K562 (cell line): ENCODE results near the gene TXNRD2. TPM values are rescaled to one million over a fixed set of nuclear protein-coding genes. Genes with fewer than 3 reads are reported as not detected.

Source experiments
- CBFB ChIP-seq: sonication (generic); formaldehyde crosslinking; IDR thresholded peaks from 2 replicates; pipeline ENCODE4 v1.4.0; 2020; ENCODE audit warnings: mild to moderate bottlenecking, missing genetic modification reagents
- ETS2 ChIP-seq: IDR thresholded peaks from 2 replicates; pipeline ENCODE4 v1.6.1; 2016; ENCODE audit warnings: borderline replicate concordance, missing genetic modification characterization, mild to moderate bottlenecking, moderate library complexity, missing compliant biosample characterization; ENCODE audit not compliant: poor library complexity, severe bottlenecking
- HDAC6 ChIP-seq: IDR thresholded peaks from 2 replicates; pipeline ENCODE4 v1.6.1; 2012; ENCODE audit warnings: low read depth, mild to moderate bottlenecking, control low read depth, inconsistent platforms, low read length, moderate library complexity
- HLTF ChIP-seq: fragments of 450-650 bp; IDR thresholded peaks from 2 replicates; pipeline ENCODE4 v1.6.1; 2016
- IRF2 ChIP-seq: sonication (generic); formaldehyde crosslinking; IDR thresholded peaks from 2 replicates; pipeline ENCODE4 v1.8.1; 2022; ENCODE audit warnings: mild to moderate bottlenecking, missing genetic modification reagents
- MAFG ChIP-seq: fragments of 450-650 bp; conservative IDR thresholded peaks from 2 replicates; pipeline ENCODE4 v1.6.1; 2016; ENCODE audit warnings: missing genetic modification characterization, missing compliant biosample characterization
- MCM3 ChIP-seq: fragments of 450-650 bp; IDR thresholded peaks from 2 replicates; pipeline ENCODE4 v1.6.1; 2016
- PTTG1 ChIP-seq: fragments of 450-650 bp; IDR thresholded peaks from 2 replicates; pipeline ENCODE4 v1.6.1; 2016; ENCODE audit warnings: low read depth, mild to moderate bottlenecking, missing genetic modification characterization, missing compliant biosample characterization
- RBM22 ChIP-seq: fragments of 200-400 bp; formaldehyde crosslinking; IDR thresholded peaks from 2 replicates; pipeline ENCODE4 v1.6.1; 2018; ENCODE audit warnings: low read length, low read depth; ENCODE audit not compliant: poor library complexity, severe bottlenecking
- RBM39 ChIP-seq: fragments of 200-400 bp; formaldehyde crosslinking; optimal IDR thresholded peaks from 2 replicates; pipeline ENCODE3; 2018; ENCODE audit warnings: low read depth, low read length
- TOE1 ChIP-seq, 2 experiments: fragments of 450-650 bp in 1 of 2; sonication (generic) in 1 of 2; formaldehyde crosslinking in 1 of 2; IDR thresholded peaks; 2 replicates each; pipeline versions ENCODE4 v1.7.1 to v1.8.0; 2016 to 2022; ENCODE audit warnings: borderline replicate concordance in 2 of 2, mild to moderate bottlenecking in 2 of 2, antibody characterized with exemption in 1 of 2, inconsistent platforms in 1 of 2, low read depth in 1 of 2, missing genetic modification reagents in 1 of 2, moderate library complexity in 1 of 2
- ZBED1 ChIP-seq: IDR thresholded peaks from 2 replicates; pipeline ENCODE4 v1.6.1; 2014
- ZNF324 ChIP-seq: fragments of 250-450 bp; sonication (Bioruptor Pico); IDR thresholded peaks from 2 replicates; pipeline ENCODE4 v1.4.0; 2020; ENCODE audit warnings: mild to moderate bottlenecking
- ZNF77 ChIP-seq: fragments of 250-450 bp; sonication (Bioruptor Pico); IDR thresholded peaks from 2 replicates; pipeline ENCODE4 v1.5.0; 2020
- ZSCAN32 ChIP-seq: fragments of 450-650 bp; formaldehyde crosslinking; IDR thresholded peaks from 2 replicates; pipeline ENCODE4 v1.4.0; 2020; ENCODE audit warnings: mild to moderate bottlenecking, moderate library complexity
- polyA plus RNA-seq, 8 experiments: library from polyadenylated mRNA; depleted of rRNA in 4 of 8; stranded (reverse) in 5 of 8; unstranded in 3 of 8; fragments of >200 nt; fragmentation: Nextera tagmentation in 2 of 8; fragmentation: Illumina TruSeq in 1 of 8; extraction: Ambion mirVana in 2 of 8; extraction: Trizol in 1 of 8; gene quantifications; 2 replicates each; pipeline versions ENCODE4 v1.2.1 to v1.2.3, GENCODE V29; 2011 to 2014; ENCODE audit warnings: inconsistent platforms in 1 of 8, missing spikeins in 1 of 8
- total RNA-seq, 7 experiments: library from RNA; depleted of rRNA in 6 of 7; stranded (reverse); fragments of >200 nt in 6 of 7; fragmentation: Illumina TruSeq in 2 of 7; extraction: Trizol in 2 of 7; gene quantifications; 2 replicates each; pipeline versions ENCODE4 v1.2.1 to v1.2.3, GENCODE V29; 2011 to 2021; ENCODE audit warnings: low replicate concordance in 1 of 7
- TF ChIP-seq, protein P1 (sequence below): fragments of 250-450 bp; sonication (Bioruptor Pico); IDR thresholded peaks from 2 replicates; pipeline ENCODE4 v1.4.0; 2020
- TF ChIP-seq, protein P2 (sequence below): fragments of 450-650 bp; conservative IDR thresholded peaks from 2 replicates; pipeline ENCODE4 v1.6.1; 2016; ENCODE audit warnings: missing genetic modification characterization, low read depth, mild to moderate bottlenecking, missing compliant biosample characterization, moderate library complexity
- TF ChIP-seq, protein P3 (sequence below), 2 experiments: IDR thresholded peaks; 2 replicates each; pipeline ENCODE4 v1.6.1; 2011; ENCODE audit warnings: borderline replicate concordance in 1 of 2, control low read depth in 1 of 2, low read depth in 1 of 2, low read length in 1 of 2, mild to moderate bottlenecking in 1 of 2, mixed read lengths in 1 of 2, moderate library complexity in 1 of 2; ENCODE audit not compliant: insufficient read depth in 1 of 2, insufficient read length in 1 of 2, poor library complexity in 1 of 2, severe bottlenecking in 1 of 2; ENCODE audit errors: extremely low read depth in 1 of 2

The TXNRD2 gene
- total and polyA plus RNA-seq, 9 of the 15 experiments (the other 6 are each of a cell fraction or from before 2014, with no cell fraction given): 3.3 to 80.2 (median 49.4) TPM

DNA sequence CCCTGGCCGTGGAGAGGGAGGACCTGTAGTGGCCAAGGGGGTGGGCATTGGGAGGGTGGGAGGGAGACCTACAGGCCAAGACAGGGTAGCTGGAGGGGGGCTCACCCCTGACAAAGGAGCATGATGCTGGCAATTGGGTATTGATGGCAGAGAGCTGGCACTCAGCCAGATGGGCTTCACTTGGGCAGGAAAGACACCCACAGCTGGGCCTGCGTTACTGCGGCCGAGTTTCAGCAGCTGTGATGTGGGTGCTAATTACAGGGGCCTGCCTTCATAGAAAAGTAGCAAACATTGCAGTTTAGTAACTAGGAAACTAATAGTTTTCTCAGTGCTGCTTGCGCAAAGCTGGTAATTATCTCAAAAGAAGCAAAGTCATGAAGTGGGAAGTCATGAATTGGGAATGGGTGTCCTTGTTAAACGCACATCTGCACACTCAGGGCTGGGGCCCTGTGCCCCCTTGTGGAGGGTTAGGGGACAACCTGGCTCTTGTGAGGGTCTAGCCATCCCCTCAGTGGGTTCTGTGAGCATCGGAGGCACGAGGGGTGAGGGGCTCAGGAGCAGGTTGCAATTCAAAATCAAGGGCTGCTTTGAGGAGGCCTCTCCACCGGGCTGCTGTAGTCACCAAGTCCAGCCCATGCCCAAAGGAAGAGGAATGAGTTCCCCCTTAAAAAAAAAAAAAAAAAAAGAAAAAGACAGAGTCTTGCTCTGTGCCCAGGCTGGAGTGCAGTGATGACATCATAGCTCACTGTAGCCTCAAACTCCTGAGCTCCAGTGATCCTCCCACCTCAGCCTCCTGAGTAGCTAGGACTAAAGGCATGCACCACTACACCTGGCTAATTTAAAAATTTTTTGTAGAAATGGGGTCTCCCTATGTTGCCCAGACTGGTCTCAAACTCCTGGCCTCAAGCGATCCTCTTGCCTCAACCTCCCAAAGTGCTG is 24.4 kb upstream of the TXNRD2 start (continued):
- TF ChIP-seq, protein P1, sequence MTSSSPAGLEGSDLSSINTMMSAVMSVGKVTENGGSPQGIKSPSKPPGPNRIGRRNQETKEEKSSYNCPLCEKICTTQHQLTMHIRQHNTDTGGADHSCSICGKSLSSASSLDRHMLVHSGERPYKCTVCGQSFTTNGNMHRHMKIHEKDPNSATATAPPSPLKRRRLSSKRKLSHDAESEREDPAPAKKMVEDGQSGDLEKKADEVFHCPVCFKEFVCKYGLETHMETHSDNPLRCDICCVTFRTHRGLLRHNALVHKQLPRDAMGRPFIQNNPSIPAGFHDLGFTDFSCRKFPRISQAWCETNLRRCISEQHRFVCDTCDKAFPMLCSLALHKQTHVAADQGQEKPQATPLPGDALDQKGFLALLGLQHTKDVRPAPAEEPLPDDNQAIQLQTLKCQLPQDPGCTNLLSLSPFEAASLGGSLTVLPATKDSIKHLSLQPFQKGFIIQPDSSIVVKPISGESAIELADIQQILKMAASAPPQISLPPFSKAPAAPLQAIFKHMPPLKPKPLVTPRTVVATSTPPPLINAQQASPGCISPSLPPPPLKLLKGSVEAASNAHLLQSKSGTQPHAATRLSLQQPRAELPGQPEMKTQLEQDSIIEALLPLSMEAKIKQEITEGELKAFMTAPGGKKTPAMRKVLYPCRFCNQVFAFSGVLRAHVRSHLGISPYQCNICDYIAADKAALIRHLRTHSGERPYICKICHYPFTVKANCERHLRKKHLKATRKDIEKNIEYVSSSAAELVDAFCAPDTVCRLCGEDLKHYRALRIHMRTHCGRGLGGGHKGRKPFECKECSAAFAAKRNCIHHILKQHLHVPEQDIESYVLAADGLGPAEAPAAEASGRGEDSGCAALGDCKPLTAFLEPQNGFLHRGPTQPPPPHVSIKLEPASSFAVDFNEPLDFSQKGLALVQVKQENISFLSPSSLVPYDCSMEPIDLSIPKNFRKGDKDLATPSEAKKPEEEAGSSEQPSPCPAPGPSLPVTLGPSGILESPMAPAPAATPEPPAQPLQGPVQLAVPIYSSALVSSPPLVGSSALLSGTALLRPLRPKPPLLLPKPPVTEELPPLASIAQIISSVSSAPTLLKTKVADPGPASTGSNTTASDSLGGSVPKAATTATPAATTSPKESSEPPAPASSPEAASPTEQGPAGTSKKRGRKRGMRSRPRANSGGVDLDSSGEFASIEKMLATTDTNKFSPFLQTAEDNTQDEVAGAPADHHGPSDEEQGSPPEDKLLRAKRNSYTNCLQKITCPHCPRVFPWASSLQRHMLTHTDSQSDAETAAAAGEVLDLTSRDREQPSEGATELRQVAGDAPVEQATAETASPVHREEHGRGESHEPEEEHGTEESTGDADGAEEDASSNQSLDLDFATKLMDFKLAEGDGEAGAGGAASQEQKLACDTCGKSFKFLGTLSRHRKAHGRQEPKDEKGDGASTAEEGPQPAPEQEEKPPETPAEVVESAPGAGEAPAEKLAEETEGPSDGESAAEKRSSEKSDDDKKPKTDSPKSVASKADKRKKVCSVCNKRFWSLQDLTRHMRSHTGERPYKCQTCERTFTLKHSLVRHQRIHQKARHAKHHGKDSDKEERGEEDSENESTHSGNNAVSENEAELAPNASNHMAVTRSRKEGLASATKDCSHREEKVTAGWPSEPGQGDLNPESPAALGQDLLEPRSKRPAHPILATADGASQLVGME: no peak
- TF ChIP-seq MCM3 (no peak), HDAC6 (no peak), RBM39 (no peak), ZNF77 (no peak), RBM22 (no peak), TOE1 (IDR thresholded peaks at IDR 0.05; ENCODE audit: borderline replicate concordance) (0 out of 2 replicates have a peak, but pooled peaks have one; percentile 13), TOE1 (CRISPR knock-in tag; IDR thresholded peaks at IDR 0.05; ENCODE audit: borderline replicate concordance, low read depth) (no peak), CBFB (CRISPR knock-in tag) (no peak), ZSCAN32 (no peak), IRF2 (CRISPR knock-in tag) (no peak), HLTF (no peak), PTTG1 (tag) (no peak), ZBED1 (no peak), ZNF324 (CRISPR knock-in tag) (no peak), ETS2 (tag) (no peak), MAFG (peak; percentile 75)
- TF ChIP-seq, protein P2, sequence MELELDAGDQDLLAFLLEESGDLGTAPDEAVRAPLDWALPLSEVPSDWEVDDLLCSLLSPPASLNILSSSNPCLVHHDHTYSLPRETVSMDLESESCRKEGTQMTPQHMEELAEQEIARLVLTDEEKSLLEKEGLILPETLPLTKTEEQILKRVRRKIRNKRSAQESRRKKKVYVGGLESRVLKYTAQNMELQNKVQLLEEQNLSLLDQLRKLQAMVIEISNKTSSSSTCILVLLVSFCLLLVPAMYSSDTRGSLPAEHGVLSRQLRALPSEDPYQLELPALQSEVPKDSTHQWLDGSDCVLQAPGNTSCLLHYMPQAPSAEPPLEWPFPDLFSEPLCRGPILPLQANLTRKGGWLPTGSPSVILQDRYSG: no peak
- TF ChIP-seq, protein P3, sequence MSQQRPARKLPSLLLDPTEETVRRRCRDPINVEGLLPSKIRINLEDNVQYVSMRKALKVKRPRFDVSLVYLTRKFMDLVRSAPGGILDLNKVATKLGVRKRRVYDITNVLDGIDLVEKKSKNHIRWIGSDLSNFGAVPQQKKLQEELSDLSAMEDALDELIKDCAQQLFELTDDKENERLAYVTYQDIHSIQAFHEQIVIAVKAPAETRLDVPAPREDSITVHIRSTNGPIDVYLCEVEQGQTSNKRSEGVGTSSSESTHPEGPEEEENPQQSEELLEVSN (IDR thresholded peaks at IDR 0.05; ENCODE audit: borderline replicate concordance in 1 of 2, extremely low read depth in 1 of 2, insufficient read depth in 1 of 2, insufficient read length in 1 of 2, low read depth in 1 of 2, low read length in 1 of 2, poor library complexity in 1 of 2, severe bottlenecking in 1 of 2): no peak
